IMR-90 (cell line): ENCODE results near the gene PREP.

Source experiments
- BHLHE40 ChIP-seq: fragments of 150-350 bp; IDR thresholded peaks from 2 replicates; pipeline ENCODE4 v1.6.1; 2016; ENCODE audit warnings: mild to moderate bottlenecking, low read depth, low read length
- CEBPB ChIP-seq: IDR thresholded peaks from 2 replicates; pipeline ENCODE4 v1.6.1; 2012; ENCODE audit warnings: low read depth, low read length, improper control_type of control experiment
- CHD1 ChIP-seq: IDR thresholded peaks from 2 replicates; pipeline ENCODE4 v1.6.1; 2012; ENCODE audit warnings: low read depth, low read length, improper control_type of control experiment
- CTCF ChIP-seq: conservative IDR thresholded peaks from 2 replicates; pipeline ENCODE4 v1.5.1; 2012; ENCODE audit warnings: mild to moderate bottlenecking, low read depth, low read length, improper control_type of control experiment
- ELK1 ChIP-seq: fragments of 150-350 bp; IDR thresholded peaks from 2 replicates; pipeline ENCODE4 v1.6.1; 2016; ENCODE audit warnings: low read depth, mild to moderate bottlenecking, low read length, moderate library complexity, borderline replicate concordance
- MAFK ChIP-seq: IDR thresholded peaks from 2 replicates; pipeline ENCODE4 v1.6.1; 2012; ENCODE audit warnings: low read depth, low read length, improper control_type of control experiment
- MAZ ChIP-seq: IDR thresholded peaks from 2 replicates; pipeline ENCODE4 v1.6.1; 2012; ENCODE audit warnings: low read depth, mild to moderate bottlenecking, low read length, improper control_type of control experiment, moderate library complexity, borderline replicate concordance
- MXI1 ChIP-seq: IDR thresholded peaks from 2 replicates; pipeline ENCODE4 v1.6.1; 2012; ENCODE audit warnings: low read depth, mild to moderate bottlenecking, low read length, moderate library complexity, borderline replicate concordance
- POLR2A ChIP-seq: IDR thresholded peaks from 2 replicates; pipeline ENCODE4 v1.6.1; 2012; ENCODE audit warnings: mild to moderate bottlenecking, low read depth, low read length
- RCOR1 ChIP-seq: IDR thresholded peaks from 2 replicates; pipeline ENCODE4 v1.6.1; 2012; ENCODE audit warnings: mild to moderate bottlenecking, low read length, improper control_type of control experiment; ENCODE audit not compliant: insufficient replicate concordance
- RFX5 ChIP-seq: IDR thresholded peaks from 2 replicates; pipeline ENCODE4 v1.8.0; 2012; ENCODE audit warnings: low read depth, mild to moderate bottlenecking, low read length, moderate library complexity
- SMC3 ChIP-seq: fragments of 150-350 bp; IDR thresholded peaks from 2 replicates; pipeline ENCODE4 v1.6.1; 2016; ENCODE audit warnings: low read depth, mild to moderate bottlenecking, antibody characterized with exemption, low read length, moderate library complexity
- USF2 ChIP-seq: fragments of 150-350 bp; IDR thresholded peaks from 2 replicates; pipeline ENCODE4 v1.6.1; 2017; ENCODE audit warnings: mild to moderate bottlenecking, antibody characterized with exemption, low read length, low read depth

GRCh38 chr6:105331927-105332326, 71.0 kb downstream of the PREP start:
- TF ChIP-seq ELK1 (no peak), MAZ (no peak), POLR2A (no peak), MAFK (no peak), RCOR1 (no peak), CTCF (no peak), SMC3 (no peak), USF2 (no peak), CHD1 (no peak), BHLHE40 (no peak), RFX5 (no peak), CEBPB (no peak), MXI1 (no peak)
